GM12892 (cell line): ENCODE results near the gene SERPINA10.
"Not testable (repeated sequence)": the region's sequence is repeated elsewhere in the genome, so short reads cannot be mapped to it uniquely, and the experiment has no call there.

Source experiments
- DNase-seq: peaks from one replicate; pipeline ENCODE4 v3.0.0; 2011; ENCODE audit not compliant: insufficient read length
- FAIRE-seq: peaks from 2 replicates; lab custom pipeline; 2011; peaks lifted over from hg19 to GRCh38; lab: Jason Lieb, UNC
- POLR2A ChIP-seq: IDR thresholded peaks from 2 replicates; pipeline ENCODE4 v1.6.1; 2011; ENCODE audit warnings: low read depth, low read length, control low read depth
- POLR2AphosphoS5 ChIP-seq: IDR thresholded peaks from 2 replicates; pipeline ENCODE4 v1.6.1; 2011; ENCODE audit warnings: low read depth, low read length, control low read depth
- TAF1 ChIP-seq: IDR thresholded peaks from 2 replicates; pipeline ENCODE4 v1.6.1; 2011; ENCODE audit warnings: low read depth, mild to moderate bottlenecking, control low read depth, low read length, borderline replicate concordance

SERPINA10 gene

DNA sequence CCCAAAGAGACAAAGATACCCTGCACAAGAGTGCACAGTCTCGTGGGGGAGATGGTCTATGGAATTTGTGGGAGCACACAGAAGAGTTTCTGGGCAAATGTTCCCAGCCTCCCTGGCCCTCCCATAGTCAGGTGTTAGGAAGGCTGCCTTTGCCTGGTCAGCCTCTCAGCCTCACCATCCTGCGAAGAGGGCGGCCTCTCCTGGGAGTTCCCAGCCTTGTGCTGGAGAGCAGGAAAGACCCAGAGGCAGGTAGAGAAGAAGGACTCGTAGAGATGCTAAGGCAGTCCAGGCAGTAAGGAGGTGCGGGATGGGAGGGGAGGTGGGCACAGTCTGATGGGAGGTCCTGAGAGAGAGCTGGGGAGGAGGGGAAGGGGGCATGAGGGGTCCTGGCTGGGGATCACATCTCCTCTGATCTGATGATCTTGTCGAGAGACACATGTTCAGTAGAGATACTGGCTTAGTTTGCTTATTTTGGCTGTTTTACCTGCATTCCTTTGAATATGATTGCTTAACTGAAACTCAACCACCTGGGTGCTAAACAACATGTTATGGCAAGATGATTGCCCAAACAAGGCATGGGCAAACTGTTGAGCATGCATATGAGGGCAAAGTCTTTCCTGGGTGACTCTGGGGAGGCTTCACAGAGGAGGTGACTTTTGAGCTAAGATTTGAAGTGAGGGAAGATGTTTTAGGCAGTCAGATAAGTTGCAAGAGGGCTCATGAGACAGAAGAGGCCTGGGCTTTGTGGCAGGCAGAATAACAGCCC lies 19.6 kb upstream of the SERPINA10 start:
- TF ChIP-seq POLR2AphosphoS5 (no peak), TAF1 (no peak), POLR2A (no peak)
- FAIRE-seq = no peak
- no peak for DNase-seq

GRCh38 chr14:94310248-94310647 lies 17.2 kb upstream of the SERPINA10 start:
- FAIRE-seq = no peak
- no peak for DNase-seq
- TF ChIP-seq TAF1 (no peak), POLR2AphosphoS5 (no peak), POLR2A (no peak)

GRCh38 chr14:94309721-94310120 lies 16.7 kb upstream of the SERPINA10 start:
- TF ChIP-seq TAF1 = no peak
- no peak for TF ChIP-seq POLR2AphosphoS5
- no peak for TF ChIP-seq POLR2A
- no peak for DNase-seq
- FAIRE-seq = no peak

DNA sequence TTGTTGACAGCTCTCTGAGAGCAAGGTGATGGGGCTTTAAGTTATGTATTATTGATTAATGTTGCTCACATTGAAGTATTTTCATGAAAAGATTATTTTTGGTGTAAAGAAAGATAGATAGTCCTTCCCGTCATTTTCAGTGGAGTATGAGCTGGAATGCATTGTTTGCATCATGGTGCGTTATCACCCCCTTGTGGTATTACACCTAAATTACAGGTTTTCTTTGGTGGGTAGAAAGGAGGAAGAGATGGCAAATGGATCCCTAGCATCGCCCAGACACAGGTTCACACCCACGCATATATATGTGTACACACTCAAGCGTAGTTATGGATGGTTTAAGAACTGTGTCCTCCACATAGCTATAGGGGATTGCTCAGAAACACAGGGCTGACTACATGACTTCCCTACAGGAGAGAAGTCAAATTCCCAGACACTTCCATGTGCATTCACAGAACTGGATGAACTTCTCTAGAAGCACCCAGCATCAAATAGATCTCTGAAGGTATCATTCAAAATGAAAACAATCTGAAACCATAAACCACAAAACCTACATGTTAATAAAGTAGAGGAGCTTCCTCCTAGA lies 14.4 kb upstream of the SERPINA10 start:
- TF ChIP-seq POLR2AphosphoS5 (no peak), POLR2A (no peak), TAF1 (no peak)
- DNase-seq = no peak
- no peak for FAIRE-seq

DNA sequence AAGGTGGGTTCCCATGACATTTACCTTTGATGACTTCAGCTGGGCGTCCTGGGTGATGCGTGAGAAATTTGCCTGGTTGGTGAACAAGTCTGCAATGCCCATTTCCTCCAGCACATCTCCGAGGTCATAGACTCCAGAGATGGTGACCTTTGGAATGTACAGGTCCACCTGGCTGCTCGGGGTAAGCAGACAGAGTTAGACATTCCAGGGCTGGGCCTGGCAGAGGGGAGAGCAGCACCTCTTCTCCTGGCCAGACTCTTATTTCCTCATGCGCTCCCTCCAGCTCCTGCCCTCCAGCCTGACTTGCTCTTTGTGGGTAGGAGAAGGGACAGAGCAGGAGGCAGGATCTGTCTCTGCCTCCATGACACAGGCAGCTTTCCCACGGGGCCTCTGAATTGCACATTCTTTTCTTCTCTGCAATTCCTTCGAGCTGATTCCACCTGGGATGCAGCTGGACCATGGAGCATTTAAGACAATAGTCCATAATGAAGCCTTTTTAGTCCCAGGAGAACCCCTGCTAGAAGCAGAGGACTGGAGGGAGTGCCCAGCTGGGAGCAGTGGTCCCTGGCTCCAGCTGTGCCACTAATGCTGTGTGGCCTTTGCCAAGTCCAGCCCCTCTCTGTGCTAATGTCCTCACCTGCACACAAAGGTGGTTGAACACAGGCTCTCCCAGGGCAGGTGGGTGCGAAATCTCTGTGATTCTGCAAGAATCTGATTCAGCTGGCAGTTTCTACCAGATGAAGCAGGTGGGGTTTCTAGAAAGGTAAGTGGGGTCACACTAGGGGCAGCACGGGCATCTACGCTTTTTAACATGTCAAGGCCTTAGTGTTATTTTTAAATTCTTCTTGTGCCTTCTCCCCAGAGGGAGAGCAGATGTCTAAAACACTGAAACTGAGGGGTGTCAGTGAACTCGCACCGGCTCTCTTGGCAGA lies 13.2 kb upstream of the SERPINA10 start:
- no peak for FAIRE-seq
- DNase-seq = no peak
- no peak for TF ChIP-seq TAF1
- TF ChIP-seq POLR2A = no peak
- TF ChIP-seq POLR2AphosphoS5 = no peak

DNA sequence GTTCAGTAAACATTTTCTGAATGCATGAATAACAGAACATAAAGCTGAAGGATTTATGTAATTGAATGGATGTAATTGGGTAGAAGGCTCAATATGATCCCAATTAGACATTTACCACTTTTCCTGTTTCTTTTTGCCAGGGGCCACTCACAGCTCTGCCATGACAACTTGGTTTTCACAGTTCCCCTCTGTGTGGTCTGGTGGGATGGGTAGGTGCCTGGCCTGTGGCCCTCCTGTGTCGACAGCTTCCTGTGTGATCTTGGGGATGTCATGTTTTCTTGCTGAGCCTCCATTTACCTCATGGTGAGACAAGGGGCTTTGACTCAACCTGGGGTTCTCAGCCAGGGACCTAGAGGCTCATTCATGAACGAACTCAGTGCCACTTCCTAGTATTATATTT lies 12.6 kb upstream of the SERPINA10 start:
- TF ChIP-seq POLR2A (no peak), TAF1 (no peak)
- DNase-seq (no peak), FAIRE-seq (no peak)

GRCh38 chr14:94304243-94304642 lies 11.2 kb upstream of the SERPINA10 start:
- TF ChIP-seq TAF1 (no peak), POLR2AphosphoS5 (no peak), POLR2A (no peak)
- FAIRE-seq = no peak
- no peak for DNase-seq

GRCh38 chr14:94303111-94303510 lies 10.0 kb upstream of the SERPINA10 start:
- FAIRE-seq = no peak
- TF ChIP-seq POLR2AphosphoS5 = no peak
- TF ChIP-seq POLR2A = no peak
- no peak for TF ChIP-seq TAF1
- DNase-seq = no peak

DNA sequence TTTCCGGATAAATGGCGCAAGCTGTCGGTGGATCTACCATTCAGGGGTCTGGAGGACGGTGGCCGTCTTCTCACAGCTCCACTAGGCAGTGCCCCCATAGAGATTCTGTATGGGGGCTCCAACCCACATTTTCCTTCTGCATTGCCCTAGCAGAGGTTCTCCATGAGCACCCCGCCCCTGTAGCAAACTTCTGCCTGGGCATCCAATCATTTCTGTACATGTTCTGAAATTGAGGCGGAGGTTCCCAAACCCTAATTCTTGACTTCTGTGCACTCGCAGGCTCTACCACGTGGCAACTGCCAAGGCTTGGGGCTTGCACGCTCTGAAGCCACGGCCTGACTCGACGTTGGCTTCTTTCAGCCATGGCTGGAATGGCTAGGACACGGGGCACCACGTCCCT lies 5.1 kb upstream of the SERPINA10 start:
- TF ChIP-seq POLR2A (no peak), POLR2AphosphoS5 (no peak), TAF1 (no peak)
- DNase-seq (no peak), FAIRE-seq (no peak)

- not testable (repeated sequence) for DNase-seq, FAIRE-seq
Measured at GRCh38 chr14:94296181-94296545, 3.1 kb upstream of the SERPINA10 start.

- TF ChIP-seq POLR2A (no peak), TAF1 (no peak), POLR2AphosphoS5 (no peak)
- DNase-seq = no peak
- FAIRE-seq = no peak
Measured at GRCh38 chr14:94295360-94296180, 2.5 kb upstream of the SERPINA10 start.
